Measurements from ENCODE around the gene PF4V1.

Gene PF4V1

GRCh38 chr4:73853246-73853704, at the start of gene PF4V1:
PF4V1 (plus strand) TSS chr4:73853296; CDS start chr4:73853363, 67 bp downstream.
- DNase-seq, result no peak

- no peak for DNase-seq
Measured at GRCh38 chr4:73810191-73810590, 42.9 kb upstream of the PF4V1 start.

- no peak for DNase-seq
Measured at GRCh38 chr4:73811841-73812240, 41.3 kb upstream of the PF4V1 start.

GRCh38 chr4:73814679-73815078, 38.4 kb upstream of the PF4V1 start:
- DNase-seq, result no peak

GRCh38 chr4:73815145-73815544, 38.0 kb upstream of the PF4V1 start:
- DNase-seq, result no peak

- peak; percentile 62 for DNase-seq
Measured at GRCh38 chr4:73816814-73817213, 36.3 kb upstream of the PF4V1 start.

- no peak for DNase-seq
Measured at GRCh38 chr4:73817341-73817740, 35.8 kb upstream of the PF4V1 start.

- DNase-seq, result no peak
Measured at GRCh38 chr4:73821325-73821724, 31.8 kb upstream of the PF4V1 start.

GRCh38 chr4:73822389-73822788, 30.7 kb upstream of the PF4V1 start:
- DNase-seq, result peak; percentile 23

- DNase-seq, result no peak
Measured at GRCh38 chr4:73822812-73823504, 30.1 kb upstream of the PF4V1 start.

GRCh38 chr4:73823760-73824159, 29.3 kb upstream of the PF4V1 start:
- DNase-seq, result no peak

GRCh38 chr4:73828956-73829355, 24.1 kb upstream of the PF4V1 start:
- no peak for DNase-seq

- no peak for DNase-seq
Measured at GRCh38 chr4:73831569-73831968, 21.5 kb upstream of the PF4V1 start.

- DNase-seq, result no peak
Measured at GRCh38 chr4:73832651-73833237, 20.4 kb upstream of the PF4V1 start.

- DNase-seq, result no peak
Measured at GRCh38 chr4:73836373-73837279, 16.5 kb upstream of the PF4V1 start, which contains the start of gene CXCL6. CXCL6 (plus strand) TSS chr4:73836678; CDS start chr4:73836751, 73 bp downstream.

GRCh38 chr4:73839071-73839470, 14.0 kb upstream of the PF4V1 start:
- DNase-seq, result no peak

- DNase-seq, result no peak
Measured at GRCh38 chr4:73839715-73840114, 13.4 kb upstream of the PF4V1 start.

- DNase-seq, result no peak
Measured at GRCh38 chr4:73841243-73841925, 11.7 kb upstream of the PF4V1 start.

GRCh38 chr4:73842696-73843095, 10.4 kb upstream of the PF4V1 start:
- no peak for DNase-seq

- no peak for DNase-seq
Measured at GRCh38 chr4:73843369-73843768, 9.7 kb upstream of the PF4V1 start.

- DNase-seq, result peak; percentile 44
Measured at GRCh38 chr4:73844345-73844744, 8.8 kb upstream of the PF4V1 start.

- no peak for DNase-seq
Measured at GRCh38 chr4:73844806-73845205, 8.3 kb upstream of the PF4V1 start.

Measured in kidney glomerular epithelial cell (primary cell).